HCT116 (cell line): ENCODE measurements around the gene CLDN12. TPM values are rescaled to one million over a fixed set of nuclear protein-coding genes. Genes with fewer than 3 reads are reported as not detected.

Source experiments
- ATAC-seq: fragments of 200-7000 bp; cut with Tn5 transposase; 2 replicates; pipeline ENCODE4 v1.9.1; 2020; ENCODE audit warnings: mild to moderate bottlenecking, moderate library complexity
- BruUV-seq: library from RNA; stranded (reverse); fragments of 400-500 nt; replicated peaks from 2 replicates; lab custom pipeline; 2021; lab: Mats Ljungman, UMichigan
- CTCF ChIA-PET: fragments of 300-600 bp; sonication (Branson Sonifier 250); formaldehyde crosslinking; loops from one replicate; lab custom pipeline; 2021; ENCODE audit warnings: antibody characterized with exemption; lab: Charles Lee
- POLR2A ChIA-PET: fragments of 300-600, 350-600 bp; sonication (Branson Sonifier 250); formaldehyde crosslinking; loops from one replicate; lab custom pipeline; 2021; ENCODE audit warnings: antibody characterized with exemption; lab: Charles Lee
- RAD21 ChIA-PET, 2 experiments: fragments of 300-600 bp; sonication (Branson Sonifier 250); formaldehyde crosslinking; loops; one replicate each; lab custom pipeline; 2023; ENCODE audit warnings: low total read pairs in 2 of 2; ENCODE audit not compliant: uncharacterized antibody in 2 of 2, unreplicated experiment in 2 of 2, low non-redundant PET in 1 of 2; lab: Charles Lee
- DNase-seq: peaks from one replicate; pipeline ENCODE4 v3.0.0-alpha.2; 2010; ENCODE audit warnings: low read depth, low spot score
- H2AFZ ChIP-seq: fragments of 200-600 bp; shearing (Covaris generic), sonication (generic); 2 replicates; pipeline ENCODE4 v1.6.1; 2017; ENCODE audit warnings: low read depth, mixed run types, mixed read lengths, antibody characterized with exemption, low read length; ENCODE audit not compliant: poor library complexity, severe bottlenecking
- H3K27ac ChIP-seq: 2 replicates; pipeline ENCODE4 v1.5.1; 2012; ENCODE audit warnings: low read depth, low read length
- H3K27me3 ChIP-seq: fragments of 200-600 bp; sonication (generic); 2 replicates; pipeline ENCODE4 v1.6.1; 2016; ENCODE audit warnings: mixed run types, low read length, mixed read lengths; ENCODE audit not compliant: insufficient read depth
- H3K36me3 ChIP-seq, 2 experiments: fragments of 200-500 bp in 1 of 2; fragments of 200-600 bp in 1 of 2; sonication (Bioruptor generic) in 1 of 2; sonication (generic) in 1 of 2; 2 replicates each; pipeline versions ENCODE4 v1.5.1 to v1.6.1; 2014 to 2016; ENCODE audit warnings: low read length in 2 of 2, inconsistent platforms in 1 of 2, mixed read lengths in 1 of 2, mixed run types in 1 of 2; ENCODE audit not compliant: insufficient read depth in 2 of 2, control insufficient read depth in 1 of 2
- H3K4me1 ChIP-seq, 2 experiments: fragments of 200-600 bp in 1 of 2; sonication (generic) in 1 of 2; 2 replicates each; pipeline versions ENCODE4 v1.5.1 to v1.6.1; 2012 to 2017; ENCODE audit warnings: low read length in 2 of 2, inconsistent platforms in 1 of 2, mild to moderate bottlenecking in 1 of 2, mixed read lengths in 1 of 2, mixed run types in 1 of 2, moderate library complexity in 1 of 2; ENCODE audit not compliant: insufficient read depth in 2 of 2, control insufficient read depth in 1 of 2
- H3K4me2 ChIP-seq: fragments of 200-600 bp; sonication (generic); 2 replicates; pipeline ENCODE4 v1.6.1; 2017; ENCODE audit warnings: mixed run types, low read length, mixed read lengths
- H3K4me3 ChIP-seq, 2 experiments: fragments of 200-600 bp in 1 of 2; sonication (generic) in 1 of 2; replicated peaks in 1 of 2; 2 replicates each; pipeline ENCODE4 v1.5.1; 2011 to 2016; ENCODE audit warnings: low read length in 2 of 2, control low read depth in 1 of 2, low read depth in 1 of 2, mild to moderate bottlenecking in 1 of 2, mixed read lengths in 1 of 2, mixed run types in 1 of 2
- H3K79me2 ChIP-seq: fragments of 200-600 bp; sonication (generic); 2 replicates; pipeline ENCODE4 v1.6.1; 2017; ENCODE audit warnings: mild to moderate bottlenecking, mixed run types, low read length, moderate library complexity, mixed read lengths; ENCODE audit not compliant: insufficient read depth
- H3K9ac ChIP-seq: fragments of 200-600 bp; sonication (generic); 2 replicates; pipeline ENCODE4 v1.6.1; 2016; ENCODE audit warnings: low read length, mixed read lengths
- H3K9me2 ChIP-seq: fragments of 200-600 bp; sonication (generic), shearing (Covaris generic); 2 replicates; pipeline ENCODE4 v1.6.1; 2017; ENCODE audit warnings: mixed run types, mild to moderate bottlenecking, moderate library complexity; ENCODE audit not compliant: insufficient read depth
- H3K9me3 ChIP-seq, 2 experiments: fragments of 200-500 bp in 1 of 2; fragments of 200-600 bp in 1 of 2; sonication (Bioruptor generic) in 1 of 2; sonication (generic) in 1 of 2; 2 replicates each; pipeline ENCODE4 v1.6.1; 2014 to 2017; ENCODE audit warnings: low read length in 2 of 2, mixed read lengths in 2 of 2, inconsistent platforms in 1 of 2, low read depth in 1 of 2, mild to moderate bottlenecking in 1 of 2, mixed run types in 1 of 2, moderate library complexity in 1 of 2; ENCODE audit not compliant: control insufficient read depth in 1 of 2, insufficient read depth in 1 of 2
- H4K20me1 ChIP-seq: fragments of 200-600 bp; sonication (generic), shearing (Covaris generic); 2 replicates; pipeline ENCODE4 v1.6.1; 2017; ENCODE audit warnings: mixed run types, mild to moderate bottlenecking, moderate library complexity; ENCODE audit not compliant: insufficient read depth
- CBX3 ChIP-seq: IDR thresholded peaks from 2 replicates; pipeline ENCODE4 v1.6.1; 2012; ENCODE audit warnings: low read depth
- ELF1 ChIP-seq: IDR thresholded peaks from 2 replicates; pipeline ENCODE4 v1.6.1; 2012; ENCODE audit warnings: low read depth, borderline replicate concordance
- EZH2 ChIP-seq: fragments of 200-600 bp; sonication (generic); IDR thresholded peaks from 2 replicates; pipeline ENCODE4 v1.6.1; 2017; ENCODE audit warnings: antibody characterized with exemption, mixed run types
- POLR2AphosphoS5 ChIP-seq: IDR thresholded peaks from 2 replicates; pipeline ENCODE4 v1.6.1; 2011; ENCODE audit warnings: mild to moderate bottlenecking, low read depth, low read length, moderate library complexity
- YY1 ChIP-seq: IDR thresholded peaks from 2 replicates; pipeline ENCODE4 v1.6.1; 2011; ENCODE audit warnings: low read length, low read depth, moderate library complexity, mild to moderate bottlenecking; ENCODE audit not compliant: insufficient replicate concordance; ENCODE audit errors: extremely low read depth
- ZFX ChIP-seq: fragments of 450-650 bp; IDR thresholded peaks from 2 replicates; pipeline ENCODE4 v1.6.1; 2017
- ZNF274 ChIP-seq: fragments of 200-500 bp; sonication (Bioruptor generic); IDR thresholded peaks from 2 replicates; pipeline ENCODE4 v1.6.1; 2014; ENCODE audit warnings: mild to moderate bottlenecking, low read depth, low read length, inconsistent platforms
- intact Hi-C: fragments of 100-400 bp; cut with micrococcal nuclease; formaldehyde crosslinking; loops from 2 replicates; pipeline ENCODE4 v1.10.0; 2022
- total RNA-seq: library from RNA; stranded (reverse); gene quantifications from one replicate; pipeline ENCODE4 v1.2.1, GENCODE V29; 2021; ENCODE audit not compliant: unreplicated experiment
- TF ChIP-seq, protein P1 (sequence below): IDR thresholded peaks from 2 replicates; pipeline ENCODE4 v1.6.1; 2012; ENCODE audit warnings: low read depth

The CLDN12 gene
- total RNA-seq, 1 experiment from 2014 or later = 30.6 TPM

DNA sequence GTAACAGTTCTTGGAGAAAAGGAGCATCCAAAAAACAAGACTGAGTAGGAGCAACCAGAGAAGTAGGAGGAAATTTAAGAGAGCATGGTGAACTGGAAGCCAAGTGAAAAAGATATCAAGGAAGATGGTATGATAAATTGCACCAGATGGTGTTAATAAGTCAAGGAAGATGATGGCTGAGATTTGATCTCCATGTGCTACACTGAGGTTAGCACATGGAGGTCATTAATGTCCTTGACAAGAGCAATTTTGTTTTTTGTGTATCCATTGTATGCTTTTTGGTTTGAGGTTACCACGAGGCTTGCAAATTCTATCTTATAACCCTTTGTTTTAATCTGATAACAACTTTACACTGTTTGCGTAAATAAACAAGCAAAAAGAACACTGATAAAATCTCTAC is 54.8 kb downstream of the CLDN12 start:
- ChIA-PET RAD21 (no interaction called here), CTCF (no interaction called here), POLR2A (no interaction called here)
- no peak overlapping the region for H3K4me2 ChIP-seq
- ATAC-seq = no peak
- no TSS peak for BruUV-seq
- intact Hi-C loops = no loop called here
- no peak overlapping the region for H3K9ac ChIP-seq
- H3K79me2 ChIP-seq = no peaks in the 10 kb centered on the region
- DNase-seq = no peak
- H3K36me3 ChIP-seq = no peaks in the 10 kb centered on the region
- H3K9me3 ChIP-seq = no peaks in the 10 kb centered on the region
- H4K20me1 ChIP-seq = no peaks in the 10 kb centered on the region
- no peak overlapping the region for H3K4me3 ChIP-seq
- no peak for TF ChIP-seq ELF1
- TF ChIP-seq, protein P1, sequence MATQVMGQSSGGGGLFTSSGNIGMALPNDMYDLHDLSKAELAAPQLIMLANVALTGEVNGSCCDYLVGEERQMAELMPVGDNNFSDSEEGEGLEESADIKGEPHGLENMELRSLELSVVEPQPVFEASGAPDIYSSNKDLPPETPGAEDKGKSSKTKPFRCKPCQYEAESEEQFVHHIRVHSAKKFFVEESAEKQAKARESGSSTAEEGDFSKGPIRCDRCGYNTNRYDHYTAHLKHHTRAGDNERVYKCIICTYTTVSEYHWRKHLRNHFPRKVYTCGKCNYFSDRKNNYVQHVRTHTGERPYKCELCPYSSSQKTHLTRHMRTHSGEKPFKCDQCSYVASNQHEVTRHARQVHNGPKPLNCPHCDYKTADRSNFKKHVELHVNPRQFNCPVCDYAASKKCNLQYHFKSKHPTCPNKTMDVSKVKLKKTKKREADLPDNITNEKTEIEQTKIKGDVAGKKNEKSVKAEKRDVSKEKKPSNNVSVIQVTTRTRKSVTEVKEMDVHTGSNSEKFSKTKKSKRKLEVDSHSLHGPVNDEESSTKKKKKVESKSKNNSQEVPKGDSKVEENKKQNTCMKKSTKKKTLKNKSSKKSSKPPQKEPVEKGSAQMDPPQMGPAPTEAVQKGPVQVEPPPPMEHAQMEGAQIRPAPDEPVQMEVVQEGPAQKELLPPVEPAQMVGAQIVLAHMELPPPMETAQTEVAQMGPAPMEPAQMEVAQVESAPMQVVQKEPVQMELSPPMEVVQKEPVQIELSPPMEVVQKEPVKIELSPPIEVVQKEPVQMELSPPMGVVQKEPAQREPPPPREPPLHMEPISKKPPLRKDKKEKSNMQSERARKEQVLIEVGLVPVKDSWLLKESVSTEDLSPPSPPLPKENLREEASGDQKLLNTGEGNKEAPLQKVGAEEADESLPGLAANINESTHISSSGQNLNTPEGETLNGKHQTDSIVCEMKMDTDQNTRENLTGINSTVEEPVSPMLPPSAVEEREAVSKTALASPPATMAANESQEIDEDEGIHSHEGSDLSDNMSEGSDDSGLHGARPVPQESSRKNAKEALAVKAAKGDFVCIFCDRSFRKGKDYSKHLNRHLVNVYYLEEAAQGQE = no peak
- TF ChIP-seq EZH2 = no peak
- TF ChIP-seq YY1 = no peak
- no peak for TF ChIP-seq POLR2AphosphoS5
- TF ChIP-seq ZFX = no peak
- no peak for TF ChIP-seq CBX3
- no peak for TF ChIP-seq ZNF274
- no peak overlapping the region for H3K27ac ChIP-seq
- H3K27me3 ChIP-seq = no peaks in the 10 kb centered on the region
- H2AFZ ChIP-seq = no peak overlapping the region
- no peaks in the 10 kb centered on the region for H3K9me2 ChIP-seq
- peaks cover 0 to 4% of the 10 kb centered on the region in 2 experiments; a peak in 1 of 4 replicates for H3K4me1 ChIP-seq
